Measurements from ENCODE around the gene P2RY12. TPM values are rescaled to one million over a fixed set of nuclear protein-coding genes. Genes with fewer than 3 reads are reported as not detected.

P2RY12 gene
- total and polyA plus RNA-seq, 9 of the 15 experiments (the other 6 are each of a cell fraction or from before 2014, with no cell fraction given) = not detected

GRCh38 chr3:151318991-151319390 lies 65.6 kb downstream of the P2RY12 start:
- no TSS peak for BruUV-seq (replicated peaks)
- Histone ChIP-seq H3K9ac (ENCODE audit: insufficient read depth in 1 of 2, low read depth in 2 of 2, low read length in 2 of 2) (no peak overlapping the region), H3K36me3 (ENCODE audit: control insufficient read depth, insufficient read depth, low read length) (no peaks in the 10 kb centered on the region), H3K9me1 (ENCODE audit: control insufficient read depth, insufficient read depth, low read length) (no peaks in the 10 kb centered on the region), H3K4me3 (no peak overlapping the region), H3K27ac (ENCODE audit: extremely low read depth, low read depth, low read length) (no peak overlapping the region), H3K4me1 (replicated peaks in 1 of 2; ENCODE audit: control insufficient read depth in 2 of 2, insufficient read depth in 2 of 2, low read length in 2 of 2) (no peaks in the 10 kb centered on the region), H3K4me2 (ENCODE audit: insufficient read depth, low read length) (no peak overlapping the region), H3K9me3 (replicated peaks; ENCODE audit: control insufficient read depth, insufficient read depth, low read depth, low read length) (no peaks in the 10 kb centered on the region), H3K27me3 (ENCODE audit: control insufficient read depth in 2 of 2, insufficient read depth in 2 of 2, low read length in 2 of 2) (peaks cover 7 to 8% of the 10 kb centered on the region in 2 experiments; a peak in 3 of 5 replicates), H3K79me2 (ENCODE audit: control insufficient read depth, insufficient read depth, low read length) (no peaks in the 10 kb centered on the region), H2AFZ (ENCODE audit: low read depth, low read length) (no peak overlapping the region), H4K20me1 (replicated peaks; ENCODE audit: control insufficient read depth, insufficient read depth, low read length) (no peaks in the 10 kb centered on the region)
- CTCF ChIA-PET (ENCODE audit: low intra/inter-chr PET ratio) = no interaction called here
- ATAC-seq = no peak
- POLR2A ChIA-PET = no interaction called here
- in situ Hi-C loops (cut with MboI) (no loop called here), intact Hi-C loops (cut with micrococcal nuclease) (no loop called here)
- DNase-seq (ENCODE audit: extremely low read depth in 1 of 4, low spot score in 3 of 4) = no peak
- 8% methylated on average over 7 of the region's 7 CpGs for WGBS (ENCODE audit: insufficient coverage, low coverage, missing lambda C conversion rate)
- TF ChIP-seq ASH1L (IDR thresholded peaks at IDR 0.05; ENCODE audit: borderline replicate concordance, low read depth, partially characterized antibody) (no peak), MEF2A (IDR thresholded peaks at IDR 0.05; ENCODE audit: control insufficient read depth, low read depth, low read length) (no peak), EP300 (IDR thresholded peaks at IDR 0.05; ENCODE audit: low read length) (no peak), ETS2 (tag; IDR thresholded peaks at IDR 0.05; ENCODE audit: borderline replicate concordance, poor library complexity, severe bottlenecking) (no peak), DLX4 (CRISPR knock-in tag; IDR thresholded peaks at IDR 0.05) (no peak), ZBTB2 (IDR thresholded peaks at IDR 0.05) (no peak), XRCC5 (IDR thresholded peaks at IDR 0.05; ENCODE audit: low read depth, low read length) (no peak), MEIS2 (IDR thresholded peaks at IDR 0.05; ENCODE audit: partially characterized antibody) (no peak)
- FAIRE-seq = no peak

Data from K562 (cell line).